CD14-positive monocyte (primary cell): ENCODE results near the gene SH3BP5L. TPM values are rescaled to one million over a fixed set of nuclear protein-coding genes. Genes with fewer than 3 reads are reported as not detected.

Source experiments
- DNase-seq, 3 donors: peaks; one replicate each; pipeline ENCODE4 v3.0.0-alpha.2; 2011 to 2022
- H2AFZ ChIP-seq: 2 replicates; pipeline ENCODE4 v1.6.0; 2012; ENCODE audit warnings: mild to moderate bottlenecking, low read depth, low read length, inconsistent platforms; ENCODE audit not compliant: insufficient read depth, poor library complexity, severe bottlenecking
- H3K27ac ChIP-seq, 2 donors: 1 replicate in 1 of 2; 2 replicates in 1 of 2; pipeline ENCODE4 v1.5.1; 2012 to 2013; ENCODE audit warnings: low read length in 2 of 2, control low read depth in 1 of 2, inconsistent platforms in 1 of 2, low read depth in 1 of 2, mild to moderate bottlenecking in 1 of 2
- H3K27me3 ChIP-seq, 2 donors: one replicate each; pipeline versions ENCODE4 v1.6.0 to v1.6.1; 2011 to 2013; ENCODE audit warnings: low read length in 2 of 2; ENCODE audit not compliant: control insufficient read depth in 2 of 2, insufficient read depth in 2 of 2
- H3K36me3 ChIP-seq, 2 donors: replicated peaks in 1 of 2; 1 replicate in 1 of 2; 2 replicates in 1 of 2; pipeline versions ENCODE4 v1.5.1 to v1.6.1; 2012 to 2013; ENCODE audit warnings: low read length in 2 of 2, control low read depth in 1 of 2, inconsistent platforms in 1 of 2, mild to moderate bottlenecking in 1 of 2; ENCODE audit not compliant: insufficient read depth in 2 of 2, control insufficient read depth in 1 of 2
- H3K4me1 ChIP-seq, 2 donors: 1 replicate in 1 of 2; 2 replicates in 1 of 2; pipeline versions ENCODE4 v1.5.1 to v1.6.1; 2012 to 2013; ENCODE audit warnings: low read length in 2 of 2, control low read depth in 1 of 2, inconsistent platforms in 1 of 2, mild to moderate bottlenecking in 1 of 2, moderate library complexity in 1 of 2; ENCODE audit not compliant: insufficient read depth in 2 of 2, control insufficient read depth in 1 of 2
- H3K4me2 ChIP-seq: replicated peaks from 2 replicates; pipeline ENCODE3; 2012; ENCODE audit warnings: low read length, moderate library complexity, mild to moderate bottlenecking; ENCODE audit not compliant: poor library complexity, severe bottlenecking; ENCODE audit errors: extremely low read depth
- H3K4me3 ChIP-seq, 3 experiments: fragments of 200-600 bp in 1 of 3; sonication (generic) in 1 of 3; replicated peaks in 1 of 3; 1 replicate in 2 of 3; 2 replicates in 1 of 3; pipeline ENCODE4 v1.5.1; 2011 to 2013; ENCODE audit warnings: low read length in 3 of 3, mild to moderate bottlenecking in 3 of 3, control low read depth in 2 of 3, low read depth in 2 of 3, inconsistent platforms in 1 of 3, moderate library complexity in 1 of 3
- H3K79me2 ChIP-seq: 2 replicates; pipeline ENCODE4 v1.6.0; 2012; ENCODE audit warnings: mild to moderate bottlenecking, control low read depth, inconsistent platforms, low read length, moderate library complexity; ENCODE audit not compliant: insufficient read depth
- H3K9ac ChIP-seq: 2 replicates; pipeline ENCODE4 v1.6.0; 2017; ENCODE audit warnings: low read length, mild to moderate bottlenecking; ENCODE audit not compliant: insufficient read depth, poor library complexity, severe bottlenecking
- H3K9me3 ChIP-seq, 2 donors: replicated peaks in 1 of 2; 1 replicate in 1 of 2; 2 replicates in 1 of 2; pipeline versions ENCODE4 v1.5.1 to v1.6.1; 2012 to 2013; ENCODE audit warnings: low read length in 2 of 2, control low read depth in 1 of 2; ENCODE audit not compliant: control insufficient read depth in 1 of 2, insufficient read depth in 1 of 2
- H4K20me1 ChIP-seq: 2 replicates; pipeline ENCODE4 v1.6.0; 2012; ENCODE audit warnings: mild to moderate bottlenecking, low read length, control low read depth, moderate library complexity; ENCODE audit not compliant: insufficient read depth
- H3K27ac Mint-ChIP-seq, 7 donors: one replicate each; pipeline ENCODE4 v1.8.0; 2020; ENCODE audit warnings: mild to moderate bottlenecking in 7 of 7, mixed read lengths in 7 of 7, moderate library complexity in 6 of 7, inconsistent platforms in 2 of 7
- H3K27me3 Mint-ChIP-seq, 3 donors: one replicate each; pipeline ENCODE4 v1.8.0; 2021 to 2022; ENCODE audit warnings: low read depth in 3 of 3, mild to moderate bottlenecking in 3 of 3, mixed read lengths in 3 of 3, moderate library complexity in 3 of 3, inconsistent platforms in 1 of 3
- H3K36me3 Mint-ChIP-seq, 2 donors: one replicate each; pipeline ENCODE4 v1.8.0; 2020; ENCODE audit warnings: mixed read lengths in 2 of 2, inconsistent platforms in 1 of 2, mild to moderate bottlenecking in 1 of 2
- H3K4me1 Mint-ChIP-seq: one replicate; pipeline ENCODE4 v1.8.0; 2020; ENCODE audit warnings: mild to moderate bottlenecking, mixed read lengths
- H3K4me3 Mint-ChIP-seq, 2 donors: one replicate each; pipeline ENCODE4 v1.8.0; 2020; ENCODE audit warnings: mild to moderate bottlenecking in 2 of 2, mixed read lengths in 2 of 2, moderate library complexity in 1 of 2
- H3K9me3 Mint-ChIP-seq, 7 donors: one replicate each; pipeline ENCODE4 v1.8.0; 2020 to 2022; ENCODE audit warnings: mixed read lengths in 7 of 7, mild to moderate bottlenecking in 6 of 7, moderate library complexity in 6 of 7, inconsistent platforms in 2 of 7
- WGBS: methylation state at CpG from one replicate; pipeline ENCODE4 v1.1.5; 2013; ENCODE audit warnings: missing lambda C conversion rate; ENCODE audit not compliant: insufficient coverage; 5-methylcytosine and 5-hydroxymethylcytosine counted together
- intact Hi-C, 2 donors: fragments of 100-400 bp; cut with micrococcal nuclease; formaldehyde crosslinking; loops; one replicate each; pipeline versions ENCODE4 v1.15.0 to v1.15.1; 2023
- polyA plus RNA-seq, 3 donors: library from polyadenylated mRNA; depleted of rRNA in 1 of 3; unstranded in 2 of 3; stranded (reverse) in 1 of 3; fragments of 300-500 nt in 2 of 3; fragments of >200 nt in 1 of 3; fragmentation: Illumina TruSeq in 2 of 3; gene quantifications; 1 replicate in 2 of 3; 2 replicates in 1 of 3; pipeline ENCODE4 v1.2.3, GENCODE V29; 2012 to 2021
- TF ChIP-seq, protein P1 (sequence below): fragments of 200-600 bp; IDR thresholded peaks from one replicate; pipeline ENCODE4 v1.8.0; 2022; ENCODE audit warnings: antibody characterized with exemption, mild to moderate bottlenecking

The SH3BP5L gene
- polyA plus RNA-seq, 3 donors = 4.0 to 15.7 (median 4.3) TPM

DNA sequence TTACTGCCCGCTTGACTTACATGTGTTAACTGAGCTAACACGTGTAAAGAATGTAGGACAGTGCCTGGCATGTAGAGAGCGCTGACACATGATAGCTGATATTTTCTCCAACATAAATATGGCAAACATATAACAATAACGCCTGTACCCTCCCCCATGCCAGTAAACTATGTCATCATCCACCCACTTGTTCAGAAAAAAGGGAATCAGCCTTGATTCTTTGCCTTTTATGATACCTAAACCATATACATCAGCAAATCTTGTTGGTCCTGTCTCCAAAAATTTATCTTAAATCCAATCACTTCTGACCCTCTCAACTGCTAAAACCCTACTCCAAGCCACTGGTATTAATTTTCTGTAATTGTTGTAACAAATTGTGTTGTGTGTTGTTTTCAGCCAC, 34.3 kb upstream of the SH3BP5L start:
- H3K36me3 Mint-ChIP-seq = peaks cover 11 to 13% of the 10 kb centered on the region in 2 donors
- H3K4me2 ChIP-seq = peak overlapping the region; percentile 72
- H3K9ac ChIP-seq = no peak overlapping the region
- 70% methylated on average over 3 of the region's 4 CpGs for WGBS
- peak overlapping the region in 1 of 3 experiments; percentile 76 for H3K4me3 ChIP-seq
- H3K27me3 ChIP-seq = no peaks in the 10 kb centered on the region
- H3K27ac Mint-ChIP-seq = peak overlapping the region; percentile 98 to 100 (median 99)
- peaks cover 11% of the 10 kb centered on the region for H3K79me2 ChIP-seq
- H3K4me1 ChIP-seq = peaks cover 46 to 52% of the 10 kb centered on the region in 2 donors
- H3K9me3 Mint-ChIP-seq = no peaks in the 10 kb centered on the region
- peak overlapping the region; percentile 89 to 96 for H3K4me3 Mint-ChIP-seq
- intact Hi-C loops = no loop called here
- peaks cover 0 to 1% (median 1%) of the 10 kb centered on the region in 3 donors for H3K27me3 Mint-ChIP-seq
- peaks cover 42% of the 10 kb centered on the region for H3K4me1 Mint-ChIP-seq
- TF ChIP-seq, protein P1, sequence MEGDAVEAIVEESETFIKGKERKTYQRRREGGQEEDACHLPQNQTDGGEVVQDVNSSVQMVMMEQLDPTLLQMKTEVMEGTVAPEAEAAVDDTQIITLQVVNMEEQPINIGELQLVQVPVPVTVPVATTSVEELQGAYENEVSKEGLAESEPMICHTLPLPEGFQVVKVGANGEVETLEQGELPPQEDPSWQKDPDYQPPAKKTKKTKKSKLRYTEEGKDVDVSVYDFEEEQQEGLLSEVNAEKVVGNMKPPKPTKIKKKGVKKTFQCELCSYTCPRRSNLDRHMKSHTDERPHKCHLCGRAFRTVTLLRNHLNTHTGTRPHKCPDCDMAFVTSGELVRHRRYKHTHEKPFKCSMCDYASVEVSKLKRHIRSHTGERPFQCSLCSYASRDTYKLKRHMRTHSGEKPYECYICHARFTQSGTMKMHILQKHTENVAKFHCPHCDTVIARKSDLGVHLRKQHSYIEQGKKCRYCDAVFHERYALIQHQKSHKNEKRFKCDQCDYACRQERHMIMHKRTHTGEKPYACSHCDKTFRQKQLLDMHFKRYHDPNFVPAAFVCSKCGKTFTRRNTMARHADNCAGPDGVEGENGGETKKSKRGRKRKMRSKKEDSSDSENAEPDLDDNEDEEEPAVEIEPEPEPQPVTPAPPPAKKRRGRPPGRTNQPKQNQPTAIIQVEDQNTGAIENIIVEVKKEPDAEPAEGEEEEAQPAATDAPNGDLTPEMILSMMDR = no peak
- peak overlapping the region; percentile 94 for H2AFZ ChIP-seq
- H4K20me1 ChIP-seq = no peaks in the 10 kb centered on the region
- H3K36me3 ChIP-seq = peaks cover 0 to 5% of the 10 kb centered on the region in 2 donors
- no peak for DNase-seq
- no peaks in the 10 kb centered on the region for H3K9me3 ChIP-seq
- H3K27ac ChIP-seq = peak overlapping the region; percentile 94 to 96

DNA sequence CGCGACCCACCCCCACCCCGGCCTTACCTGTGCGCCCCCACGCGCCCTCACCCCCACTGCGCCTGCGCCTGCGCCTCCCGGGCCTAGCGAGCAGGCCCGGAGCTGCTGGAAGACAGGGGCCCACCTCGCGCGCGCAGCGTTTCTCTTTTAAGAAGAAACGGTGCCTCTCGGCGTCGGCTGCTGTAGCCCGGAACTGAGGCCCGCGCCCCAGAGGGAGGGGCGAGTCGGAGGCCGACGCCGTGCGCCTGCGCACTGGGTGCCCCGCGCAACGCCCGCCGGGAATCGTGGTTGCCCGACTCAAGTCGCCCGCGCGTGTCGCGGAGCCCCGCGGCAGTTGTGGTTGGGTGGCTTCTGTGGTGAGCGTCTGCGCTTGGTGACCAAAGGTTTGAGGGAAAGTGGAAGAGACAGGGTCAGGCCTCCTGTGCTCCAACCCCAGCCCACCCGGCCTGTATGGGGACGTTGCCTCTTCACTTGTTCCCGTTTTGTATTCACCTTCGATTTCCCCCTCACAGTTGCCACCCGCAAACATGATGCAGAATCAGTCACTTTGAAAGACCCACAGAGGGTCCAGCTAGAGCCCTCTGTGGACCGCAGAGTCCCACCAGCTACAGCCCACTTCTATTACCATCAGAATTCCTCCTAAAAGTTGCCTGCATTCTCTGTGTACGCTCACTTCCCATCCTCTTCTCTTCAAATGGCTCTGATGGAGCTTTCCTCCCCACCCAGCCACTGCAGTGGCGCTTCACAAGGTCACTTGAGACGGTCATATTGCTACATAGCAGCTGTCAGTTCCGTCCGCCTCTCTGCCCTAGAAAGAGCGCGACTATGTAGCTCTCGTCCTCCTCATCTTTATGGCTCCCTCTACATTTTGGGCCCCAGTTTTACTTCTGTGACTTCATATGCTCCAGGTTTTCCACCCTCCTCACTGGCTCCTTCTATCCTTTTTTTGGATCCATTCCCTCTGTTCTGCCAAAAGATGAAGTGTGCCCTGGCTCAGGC, 33.5 kb upstream of the SH3BP5L start, which contains the start of gene ZNF692:
Gene ZNF692, minus strand, starts transcription at position 195 of the 999 bp plus-strand sequence. CDS start 776 bp downstream, outside the sequence.
- TF ChIP-seq, protein P1 = no peak
- H3K9ac ChIP-seq = peak within 1 kb of the TSS; percentile 71
- H3K4me1 ChIP-seq = peaks cover 46 to 52% of the 10 kb centered on the region in 2 donors

More for the DNA sequence above, 33.5 kb upstream of the SH3BP5L start, which contains the start of gene ZNF692:
- H3K4me3 Mint-ChIP-seq = peak within 1 kb of the TSS; percentile 89 to 96
- Histone ChIP-seq H3K4me3 (peak within 1 kb of the TSS; percentile 67 to 76 (median 70)), H3K9me3 (no peaks in the 10 kb centered on the region), H4K20me1 (no peaks in the 10 kb centered on the region), H3K27me3 (no peaks in the 10 kb centered on the region), H3K4me2 (peak within 1 kb of the TSS; percentile 72), H3K79me2 (peaks cover 11% of the 10 kb centered on the region), H2AFZ (peak within 1 kb of the TSS; percentile 94), H3K27ac (peak within 1 kb of the TSS; percentile 94 to 96), H3K36me3 (peaks cover 0 to 6% of the 10 kb centered on the region in 2 donors)
- intact Hi-C loops = loop anchor here (1.0 to 2.0 kb wide), 3 partner anchors 16 to 20 kb away; partner anchors contain the start of gene ZNF672 (in 1 of the 2)
- H3K4me1 Mint-ChIP-seq = peaks cover 42% of the 10 kb centered on the region
- H3K36me3 Mint-ChIP-seq = peaks cover 17 to 20% of the 10 kb centered on the region in 2 donors
- H3K27ac Mint-ChIP-seq = peak within 1 kb of the TSS; percentile 98 to 100 (median 99)
- peak; percentile 95 to 96 (median 96) for DNase-seq
- under 1% methylated on average over 55 of the region's 62 CpGs for WGBS
- H3K27me3 Mint-ChIP-seq = peaks cover 0 to 1% (median 0%) of the 10 kb centered on the region in 3 donors
- no peaks in the 10 kb centered on the region for H3K9me3 Mint-ChIP-seq
